Loucy (cell line): Measurements from ENCODE around the gene FCGR2B.
"Not testable (repeated sequence)": the region's sequence is repeated elsewhere in the genome, so short reads cannot be mapped to it uniquely, and the experiment has no call there.

Experiments used
- CTCF ChIP-seq: fragments of 200-600 bp; sonication (generic); conservative IDR thresholded peaks from 2 replicates; pipeline ENCODE4 v1.5.1; 2014; ENCODE audit warnings: mild to moderate bottlenecking, antibody characterized with exemption, low read length
- EZH2phosphoT487 ChIP-seq: fragments of 200-600 bp; IDR thresholded peaks from 2 replicates; pipeline ENCODE4 v1.6.1; 2018; ENCODE audit warnings: antibody characterized with exemption, mild to moderate bottlenecking, moderate library complexity, borderline replicate concordance

GRCh38 chr1:161624605-161625004 lies 38.3 kb upstream of the FCGR2B start:
- not testable (repeated sequence) for TF ChIP-seq CTCF, EZH2phosphoT487
